SU-DHL-6 (cell line): Measurements from ENCODE around the gene KCTD10.

Source experiments
- H2AFZ ChIP-seq: fragments of 200-600 bp; sonication (generic); 2 replicates; pipeline ENCODE4 v1.6.1; 2014; ENCODE audit warnings: low read depth, mild to moderate bottlenecking, moderate library complexity, mixed read lengths, antibody characterized with exemption, low read length; ENCODE audit not compliant: severe bottlenecking
- H3F3A ChIP-seq: fragments of 200-600 bp; shearing (Covaris generic); 2 replicates; pipeline ENCODE4 v1.6.0; 2016; ENCODE audit warnings: antibody characterized with exemption, mild to moderate bottlenecking; ENCODE audit not compliant: insufficient read depth
- H3K27ac ChIP-seq: fragments of 200-600 bp; sonication (generic); 2 replicates; pipeline ENCODE4 v1.5.1; 2016; ENCODE audit warnings: low read depth, mild to moderate bottlenecking, low read length, moderate library complexity, mixed read lengths
- H3K27me3 ChIP-seq: fragments of 200-600 bp; sonication (generic), shearing (Covaris generic); 2 replicates; pipeline ENCODE4 v1.6.0; 2014; ENCODE audit warnings: mild to moderate bottlenecking, low read length
- H3K36me3 ChIP-seq: fragments of 200-600 bp; sonication (generic); 2 replicates; pipeline ENCODE4 v1.6.1; 2014; ENCODE audit warnings: mild to moderate bottlenecking, low read length, mixed read lengths
- H3K4me2 ChIP-seq: fragments of 300-600, 200-600 bp; shearing (Covaris generic), sonication (generic); 2 replicates; pipeline ENCODE4 v1.6.0; 2014; ENCODE audit warnings: low read length, low read depth, mild to moderate bottlenecking; ENCODE audit not compliant: poor library complexity, severe bottlenecking
- H3K4me3 ChIP-seq: fragments of 200-600 bp; sonication (generic); 2 replicates; pipeline ENCODE4 v1.5.1; 2014; ENCODE audit warnings: antibody characterized with exemption, low read length, mild to moderate bottlenecking, mixed read lengths; ENCODE audit not compliant: insufficient read depth, poor library complexity, severe bottlenecking
- H3K79me2 ChIP-seq: fragments of 200-600 bp; sonication (generic); 2 replicates; pipeline ENCODE4 v1.6.1; 2014; ENCODE audit warnings: mild to moderate bottlenecking, low read length, moderate library complexity; ENCODE audit not compliant: insufficient read depth
- H3K9ac ChIP-seq: fragments of 200-600 bp; sonication (generic); 2 replicates; pipeline ENCODE4 v1.7.0; 2014; ENCODE audit warnings: mild to moderate bottlenecking, low read length
- H3K9me2 ChIP-seq: fragments of 200-600 bp; sonication (generic); replicated peaks from 2 replicates; pipeline ENCODE4 v1.6.1; 2014; ENCODE audit warnings: low read length; ENCODE audit not compliant: insufficient read depth
- H3K9me3 ChIP-seq: fragments of 200-600 bp; sonication (generic); 2 replicates; pipeline ENCODE4 v1.6.1; 2014; ENCODE audit warnings: low read length, mixed read lengths; ENCODE audit not compliant: insufficient read depth
- H4K20me1 ChIP-seq: fragments of 200-600 bp; sonication (generic); 2 replicates; pipeline ENCODE4 v1.6.1; 2014; ENCODE audit warnings: low read depth, mild to moderate bottlenecking, antibody characterized with exemption, low read length, moderate library complexity, mixed read lengths
- CTCF ChIP-seq: fragments of 200-600 bp; sonication (generic); IDR thresholded peaks from one replicate; pipeline ENCODE4 v1.5.1; 2017; ENCODE audit warnings: antibody characterized with exemption, mild to moderate bottlenecking, low read length, moderate library complexity; ENCODE audit not compliant: insufficient read depth, poor library complexity, severe bottlenecking
- EZH2phosphoT487 ChIP-seq: fragments of 200-600 bp; sonication (generic), shearing (Covaris generic); conservative IDR thresholded peaks from 2 replicates; pipeline ENCODE4 v1.6.1; 2018; ENCODE audit warnings: mild to moderate bottlenecking, antibody characterized with exemption, low read length, moderate library complexity, mixed read lengths

KCTD10 gene

GRCh38 chr12:109501299-109501698 is 24.2 kb upstream of the KCTD10 start:
- Histone ChIP-seq H3K36me3 (no peaks in the 10 kb centered on the region; the same call in 1 of the 2 replicates), H3K4me2 (no peak overlapping the region), H3K9me2 (no peaks in the 10 kb centered on the region), H3K27ac (no peak overlapping the region), H3K9ac (no peak overlapping the region), H3K9me3 (no peaks in the 10 kb centered on the region), H2AFZ (no peak overlapping the region), H3K27me3 (no peaks in the 10 kb centered on the region), H3K79me2 (no peaks in the 10 kb centered on the region), H3K4me3 (no peak overlapping the region), H3F3A (no peaks in the 10 kb centered on the region), H4K20me1 (no peaks in the 10 kb centered on the region)
- TF ChIP-seq EZH2phosphoT487 (no peak), CTCF (no peak)

DNA sequence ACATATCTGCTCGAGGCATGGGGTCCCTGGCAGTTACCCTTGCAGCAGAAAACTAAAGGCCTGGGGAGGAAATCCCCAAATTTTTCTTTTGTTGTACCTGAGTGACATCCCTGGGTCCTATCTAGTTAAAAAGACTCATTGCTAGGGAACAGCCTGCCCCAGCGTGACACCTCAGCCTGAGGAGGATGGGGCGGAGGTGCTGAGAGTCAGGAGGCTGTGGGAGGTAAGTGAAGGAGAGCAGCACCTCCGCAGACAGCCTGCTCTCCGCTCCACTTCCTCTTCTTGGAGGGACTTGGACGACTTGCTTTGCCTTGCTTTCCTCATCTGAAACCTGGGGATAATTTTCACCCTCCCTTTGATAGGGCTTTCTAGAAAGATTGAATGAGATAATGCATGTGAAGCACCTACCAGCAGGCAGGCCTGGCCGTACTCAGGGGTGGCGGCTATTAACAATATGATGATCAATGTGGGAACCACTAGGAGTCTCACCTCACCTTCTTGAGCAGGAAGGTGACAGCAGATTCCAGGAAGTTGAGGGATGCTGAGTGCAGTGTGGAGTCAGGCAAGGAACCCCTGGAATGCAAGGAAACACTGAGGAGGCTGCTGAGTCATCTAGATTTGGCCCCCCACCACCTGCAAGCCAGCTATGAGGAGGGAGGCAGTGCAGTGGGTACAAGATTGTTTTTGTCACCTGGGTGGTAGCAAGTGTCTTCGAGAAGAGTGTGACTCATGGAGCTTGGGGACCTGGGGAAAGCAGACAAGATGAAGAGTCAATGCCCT is 23.5 kb upstream of the KCTD10 start:
- Histone ChIP-seq H3K4me2 (no peak overlapping the region), H3F3A (no peaks in the 10 kb centered on the region), H3K9ac (no peak overlapping the region), H4K20me1 (no peaks in the 10 kb centered on the region), H3K36me3 (no peaks in the 10 kb centered on the region; the same call in 1 of the 2 replicates), H3K9me3 (no peaks in the 10 kb centered on the region), H3K27ac (no peak overlapping the region), H3K9me2 (no peaks in the 10 kb centered on the region), H2AFZ (no peak overlapping the region), H3K27me3 (no peaks in the 10 kb centered on the region), H3K4me3 (no peak overlapping the region), H3K79me2 (no peaks in the 10 kb centered on the region)
- TF ChIP-seq CTCF: no peak
- no peak for TF ChIP-seq EZH2phosphoT487

DNA sequence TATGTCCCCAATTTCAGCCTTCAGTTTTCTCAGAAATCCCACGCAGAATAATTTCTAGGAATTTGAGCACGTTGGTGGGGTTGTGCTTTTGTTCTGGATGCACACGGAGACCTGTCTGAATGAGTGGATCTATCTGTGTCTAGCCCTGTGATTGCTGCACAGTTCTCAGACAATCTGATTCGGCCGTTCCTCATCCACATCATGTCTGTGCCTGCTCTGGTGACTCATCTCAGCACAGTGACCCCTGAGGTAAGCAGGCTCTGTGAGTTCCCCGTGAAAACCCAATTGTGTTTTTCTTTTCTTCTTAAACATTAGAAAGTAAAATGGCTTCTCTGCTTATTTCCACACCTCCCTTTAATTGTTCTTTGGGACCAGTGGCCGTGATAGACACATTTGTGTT is 20.6 kb upstream of the KCTD10 start:
- Histone ChIP-seq H3K9ac (no peak overlapping the region), H3K4me2 (no peak overlapping the region), H3K9me3 (no peaks in the 10 kb centered on the region), H3K9me2 (no peaks in the 10 kb centered on the region), H3K4me3 (no peak overlapping the region), H4K20me1 (no peaks in the 10 kb centered on the region), H3K79me2 (no peaks in the 10 kb centered on the region), H3K36me3 (no peaks in the 10 kb centered on the region), H3F3A (no peaks in the 10 kb centered on the region), H2AFZ (no peak overlapping the region), H3K27me3 (no peaks in the 10 kb centered on the region), H3K27ac (no peak overlapping the region)
- TF ChIP-seq CTCF (no peak), EZH2phosphoT487 (no peak)
